Hematopoietic multipotent progenitor cell treated with erythropoietin and hydrocortisone succinate and interleukin-3 and kit ligand, for 4 days (in vitro differentiated cells): ENCODE measurements around the gene ASTN1.

Source experiments
- DNase-seq: peaks from one replicate; pipeline ENCODE4 v3.0.0-alpha.2; 2015

ASTN1 gene

GRCh38 chr1:177162243-177162642, 2.3 kb downstream of the ASTN1 start:
- no peak for DNase-seq

GRCh38 chr1:177146499-177146898, 18.0 kb downstream of the ASTN1 start:
- DNase-seq, result no peak

GRCh38 chr1:177145106-177146070, 19.1 kb downstream of the ASTN1 start:
- DNase-seq, result no peak

GRCh38 chr1:177142791-177143271, 21.7 kb downstream of the ASTN1 start:
- DNase-seq, result no peak

GRCh38 chr1:177142010-177142409, 22.5 kb downstream of the ASTN1 start:
- DNase-seq, result no peak

GRCh38 chr1:177138347-177138746, 26.2 kb downstream of the ASTN1 start:
- DNase-seq, result no peak

GRCh38 chr1:177137814-177138213, 26.7 kb downstream of the ASTN1 start:
- DNase-seq, result no peak

GRCh38 chr1:177135250-177135649, 29.3 kb downstream of the ASTN1 start:
- no peak for DNase-seq

GRCh38 chr1:177133977-177134538, 30.5 kb downstream of the ASTN1 start:
- DNase-seq, result no peak

GRCh38 chr1:177132141-177132540, 32.4 kb downstream of the ASTN1 start:
- DNase-seq, result no peak

GRCh38 chr1:177131723-177132122, 32.8 kb downstream of the ASTN1 start:
- DNase-seq, result no peak

GRCh38 chr1:177130451-177130945, 34.0 kb downstream of the ASTN1 start:
- no peak for DNase-seq

GRCh38 chr1:177128665-177129281, 35.7 kb downstream of the ASTN1 start:
- no peak for DNase-seq

GRCh38 chr1:177126267-177126666, 38.2 kb downstream of the ASTN1 start:
- no peak for DNase-seq

GRCh38 chr1:177124577-177125278, 39.8 kb downstream of the ASTN1 start:
- no peak for DNase-seq

- no peak for DNase-seq
Observed at GRCh38 chr1:177122461-177123251, 41.9 kb downstream of the ASTN1 start.

GRCh38 chr1:177119311-177119710, 45.2 kb downstream of the ASTN1 start:
- DNase-seq, result no peak

GRCh38 chr1:177118901-177119300, 45.6 kb downstream of the ASTN1 start:
- DNase-seq, result no peak

GRCh38 chr1:177116941-177117340, 47.6 kb downstream of the ASTN1 start:
- no peak for DNase-seq

- no peak for DNase-seq
Observed at GRCh38 chr1:177106614-177107365, 57.7 kb downstream of the ASTN1 start.

- no peak for DNase-seq
Observed at GRCh38 chr1:177106196-177106595, 58.3 kb downstream of the ASTN1 start.
